NCI-H1092 treated with DMSO at 0.1 percent for 48 hours (cell line): ENCODE measurements around the gene NEURL3.
A peak's percentile ranks its signal among the peaks of the same experiment; 100 is the strongest.
"Not testable (repeated sequence)": the region's sequence is repeated elsewhere in the genome, so short reads cannot be mapped to it uniquely, and the experiment has no call there.

Experiments used
- DNase-seq: peaks from one replicate; lab custom pipeline; 2025; lab: John Stamatoyannopoulos, UW

The NEURL3 gene

DNA sequence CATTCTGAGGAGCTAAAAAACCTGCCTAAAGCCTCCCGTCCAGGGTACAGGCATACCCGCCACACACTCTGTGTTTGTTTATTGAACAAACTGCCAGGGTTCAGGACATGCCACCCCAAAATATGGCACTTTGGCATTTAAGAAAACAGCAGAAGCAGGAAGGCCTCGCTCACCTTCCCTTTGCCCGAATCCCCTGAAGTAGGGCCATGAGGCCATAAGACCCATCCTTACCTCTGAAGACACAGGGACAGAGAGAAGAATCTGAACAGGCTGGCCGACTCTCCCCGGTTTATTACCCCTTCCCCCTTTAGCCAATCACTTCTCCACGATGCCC lies 1.7 kb upstream of the NEURL3 start:
- DNase-seq: no peak

DNA sequence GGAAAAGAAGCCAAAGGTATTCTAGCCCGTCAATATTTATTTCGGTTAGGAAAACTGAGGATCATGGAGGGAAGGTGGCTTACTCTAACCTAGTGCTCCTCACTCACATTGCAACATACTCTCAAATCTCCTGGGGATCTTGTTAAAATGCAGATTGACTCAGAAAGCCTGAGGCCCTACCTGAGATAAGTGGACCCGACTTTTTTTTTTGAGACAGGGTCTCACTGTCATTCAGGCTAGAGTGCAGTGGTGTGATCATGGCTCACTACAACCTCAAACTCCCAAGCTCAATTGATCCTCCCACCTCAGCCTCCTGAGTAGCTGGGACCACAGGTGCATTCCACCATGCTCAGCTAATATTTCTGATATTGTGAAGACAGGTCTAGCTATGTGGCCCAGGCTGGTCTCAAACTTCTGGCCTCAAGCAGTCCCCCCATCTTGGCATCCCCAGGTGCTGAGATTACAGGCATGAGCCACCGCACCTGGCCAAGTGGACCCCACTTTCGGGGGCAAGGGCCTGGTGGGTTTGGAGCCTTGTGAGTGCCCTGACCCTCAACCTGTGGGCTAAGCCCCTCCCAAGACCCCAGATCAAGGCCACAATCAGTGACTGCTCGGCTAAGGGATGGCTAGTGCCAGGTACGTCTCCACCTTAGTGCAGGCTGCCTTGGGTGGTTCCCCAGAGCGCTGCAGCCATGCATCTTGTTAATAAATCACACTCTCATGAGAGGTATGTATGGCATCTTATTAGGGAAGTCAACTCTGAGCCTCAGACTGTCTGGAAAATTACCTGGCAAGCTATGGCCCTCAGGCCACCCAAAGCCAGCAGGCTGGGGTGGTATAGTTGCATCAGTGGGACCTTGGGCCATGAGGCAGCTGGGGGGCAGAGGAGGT lies 1.1 kb upstream of the NEURL3 start:
- DNase-seq: no peak

DNA sequence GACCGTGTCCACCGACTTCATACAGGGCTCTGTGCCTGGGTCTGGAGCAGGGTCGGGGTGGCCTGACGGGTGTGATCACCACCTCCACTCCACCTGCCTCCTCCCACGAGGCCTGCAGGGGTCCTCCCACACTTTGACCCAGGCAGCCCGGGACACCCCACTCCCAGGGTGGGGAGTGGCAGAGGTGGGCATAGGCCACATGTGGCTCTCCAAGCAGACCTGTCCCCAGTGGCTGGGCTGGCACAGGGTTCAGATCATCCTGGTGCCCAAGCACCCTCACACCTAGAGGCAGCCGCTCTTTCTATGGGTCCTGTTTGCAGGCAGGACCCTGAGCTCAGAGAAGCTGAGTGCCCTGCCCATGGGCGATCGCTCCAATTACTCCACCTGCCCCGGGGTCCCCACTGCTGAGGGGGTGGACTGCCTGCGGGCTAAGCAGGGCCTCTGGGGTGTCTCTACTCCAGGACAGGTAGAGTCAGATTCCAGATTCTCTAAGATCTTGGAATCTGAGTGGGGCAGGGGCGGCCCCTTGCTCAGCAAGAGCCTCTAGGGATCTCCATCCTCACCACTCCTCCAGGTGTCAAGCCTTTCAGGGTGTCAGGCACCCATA lies 1.4 kb downstream of the NEURL3 start:
- DNase-seq: no peak

GRCh38 chr2:96502891-96503636 lies 2.1 kb downstream of the NEURL3 start:
- no peak for DNase-seq

GRCh38 chr2:96501886-96502810 lies 3.0 kb downstream of the NEURL3 start:
- DNase-seq: no peak

- DNase-seq: no peak
Measured at GRCh38 chr2:96501471-96501874, 3.7 kb downstream of the NEURL3 start.

- no peak for DNase-seq
Measured at GRCh38 chr2:96500385-96501066, 4.6 kb downstream of the NEURL3 start.

- no peak for DNase-seq
Measured at GRCh38 chr2:96499061-96499960, 5.8 kb downstream of the NEURL3 start.

DNA sequence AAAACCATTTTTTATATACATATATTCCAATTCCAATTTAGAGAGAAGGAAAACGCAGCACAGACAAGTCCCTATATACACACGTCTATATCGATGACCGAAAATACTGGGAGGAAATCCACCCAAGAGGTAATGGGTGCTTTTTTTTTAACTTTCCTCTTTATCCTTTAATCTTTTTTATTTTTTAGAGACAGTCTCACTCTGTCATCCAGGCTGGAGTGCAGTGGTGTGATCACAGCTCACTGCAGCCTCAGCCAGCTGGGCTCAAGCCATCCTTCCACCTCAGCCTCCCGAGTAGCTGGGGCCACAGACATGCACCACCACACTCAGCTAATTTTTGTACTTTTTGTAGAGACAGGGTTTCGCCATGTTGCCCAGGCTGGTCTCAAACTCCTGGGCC lies 6.5 kb downstream of the NEURL3 start:
- not testable (repeated sequence) for DNase-seq

DNA sequence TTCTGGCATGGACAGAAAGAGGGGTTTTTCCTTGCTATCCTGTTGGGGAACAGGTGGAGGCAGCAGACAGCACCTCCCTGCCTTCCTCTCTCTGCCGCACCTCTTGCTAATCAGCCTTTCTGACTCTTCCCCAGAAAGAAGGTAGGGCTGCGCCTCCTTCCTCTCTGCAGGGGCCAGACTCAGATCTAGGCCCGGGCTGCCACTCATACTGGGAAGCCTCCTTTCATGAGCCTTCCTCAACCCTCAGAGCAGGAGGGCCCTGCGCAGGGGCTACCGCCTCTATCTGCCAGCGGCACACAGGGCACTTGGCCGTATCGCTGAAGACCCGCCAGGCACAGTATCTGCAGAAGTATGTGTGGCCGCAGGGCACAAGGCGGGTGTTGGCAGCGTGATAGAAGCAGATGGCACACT lies 7.1 kb downstream of the NEURL3 start:
- DNase-seq: peak; percentile 2

GRCh38 chr2:96495982-96496629 lies 9.1 kb downstream of the NEURL3 start:
- no peak for DNase-seq

DNA sequence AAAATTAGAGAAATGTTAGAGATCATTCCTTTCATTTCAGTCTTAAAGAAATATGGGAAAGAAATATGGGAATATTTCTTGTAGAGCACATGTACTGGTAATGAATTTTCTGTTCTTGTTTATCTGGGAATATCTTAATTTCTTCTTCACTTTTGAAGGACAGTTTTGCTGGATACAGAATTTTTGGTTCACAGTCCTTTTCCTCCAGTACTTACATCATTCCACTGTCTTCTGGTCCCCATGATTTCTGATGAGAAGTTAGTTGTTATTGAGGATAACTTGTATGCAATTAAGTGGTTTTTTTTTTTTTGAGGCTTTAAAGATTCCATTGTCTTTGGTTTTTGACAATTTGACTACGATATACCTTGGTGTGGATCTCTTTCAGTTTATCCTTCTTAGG lies 11.0 kb downstream of the NEURL3 start:
- no peak for DNase-seq

DNA sequence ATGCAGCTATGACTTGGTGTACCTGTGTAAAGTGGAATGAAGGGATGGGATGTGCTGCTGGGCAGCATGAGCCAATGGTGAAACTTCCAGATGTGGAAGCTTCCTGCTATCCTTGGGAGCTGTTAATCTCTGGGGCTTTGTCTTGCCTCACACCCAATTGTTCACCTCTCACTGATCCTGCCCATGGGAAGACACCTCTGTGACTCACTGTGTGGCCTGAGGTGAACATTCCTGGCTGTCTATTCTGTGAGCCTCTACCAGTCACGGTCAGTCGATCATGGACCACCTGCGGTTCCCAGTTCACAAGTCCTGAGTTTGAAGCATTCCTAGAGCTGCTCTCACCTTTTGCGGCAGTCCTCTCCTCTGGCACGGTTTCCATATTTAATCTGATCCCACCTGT lies 12.1 kb downstream of the NEURL3 start:
- no peak for DNase-seq

DNA sequence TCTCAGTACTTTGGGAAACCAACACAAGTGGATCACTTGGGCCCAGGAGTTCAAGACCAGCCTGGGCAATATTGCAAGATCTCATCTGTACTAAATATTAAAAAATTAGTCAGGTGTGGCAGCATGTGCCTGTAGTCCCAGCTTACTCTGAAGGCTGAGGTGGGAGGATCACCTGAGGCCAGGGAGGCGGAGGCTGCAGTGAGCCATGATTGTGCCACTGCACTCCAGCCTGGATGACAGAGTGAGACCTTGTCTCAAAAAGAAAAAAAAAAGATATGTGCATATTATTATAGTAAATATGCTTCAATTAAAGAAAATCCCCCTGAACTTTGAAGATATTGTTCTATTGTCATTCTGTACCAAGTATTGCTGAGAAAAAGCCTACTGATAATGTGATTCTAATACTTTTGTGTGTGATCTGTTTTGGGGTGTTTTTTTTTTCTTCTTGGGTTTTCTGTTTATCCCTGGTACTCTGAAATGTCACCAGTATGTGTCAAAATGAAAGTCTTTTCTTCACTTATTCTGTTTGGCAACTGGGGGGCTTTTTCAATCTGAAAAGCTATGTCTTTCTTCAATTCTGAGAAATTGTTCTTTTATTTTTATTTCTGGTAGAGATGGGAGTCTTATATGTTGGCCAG lies 13.2 kb downstream of the NEURL3 start:
- DNase-seq: no peak

- no peak for DNase-seq
Measured at GRCh38 chr2:96489663-96490062, 15.5 kb downstream of the NEURL3 start.

GRCh38 chr2:96489261-96489660 lies 15.9 kb downstream of the NEURL3 start:
- no peak for DNase-seq

DNA sequence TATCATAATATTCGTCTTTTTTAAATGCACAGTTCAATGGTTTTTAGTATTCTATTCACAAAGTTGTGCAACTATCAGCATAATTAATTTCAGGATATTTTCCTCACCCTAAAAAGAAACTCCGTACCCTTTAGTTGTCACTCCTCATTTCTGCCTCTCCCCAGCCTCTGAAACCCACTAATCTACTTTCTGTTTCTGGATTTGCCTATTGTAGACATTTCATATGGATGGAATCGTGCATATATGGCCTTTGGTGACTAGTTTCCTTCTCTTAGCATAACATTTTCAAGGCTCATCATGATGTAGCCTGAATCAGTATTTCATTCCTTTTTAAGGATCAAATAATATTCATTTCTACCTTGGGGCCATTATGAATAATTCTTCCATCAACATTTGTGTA lies 18.5 kb downstream of the NEURL3 start:
- DNase-seq: no peak

DNA sequence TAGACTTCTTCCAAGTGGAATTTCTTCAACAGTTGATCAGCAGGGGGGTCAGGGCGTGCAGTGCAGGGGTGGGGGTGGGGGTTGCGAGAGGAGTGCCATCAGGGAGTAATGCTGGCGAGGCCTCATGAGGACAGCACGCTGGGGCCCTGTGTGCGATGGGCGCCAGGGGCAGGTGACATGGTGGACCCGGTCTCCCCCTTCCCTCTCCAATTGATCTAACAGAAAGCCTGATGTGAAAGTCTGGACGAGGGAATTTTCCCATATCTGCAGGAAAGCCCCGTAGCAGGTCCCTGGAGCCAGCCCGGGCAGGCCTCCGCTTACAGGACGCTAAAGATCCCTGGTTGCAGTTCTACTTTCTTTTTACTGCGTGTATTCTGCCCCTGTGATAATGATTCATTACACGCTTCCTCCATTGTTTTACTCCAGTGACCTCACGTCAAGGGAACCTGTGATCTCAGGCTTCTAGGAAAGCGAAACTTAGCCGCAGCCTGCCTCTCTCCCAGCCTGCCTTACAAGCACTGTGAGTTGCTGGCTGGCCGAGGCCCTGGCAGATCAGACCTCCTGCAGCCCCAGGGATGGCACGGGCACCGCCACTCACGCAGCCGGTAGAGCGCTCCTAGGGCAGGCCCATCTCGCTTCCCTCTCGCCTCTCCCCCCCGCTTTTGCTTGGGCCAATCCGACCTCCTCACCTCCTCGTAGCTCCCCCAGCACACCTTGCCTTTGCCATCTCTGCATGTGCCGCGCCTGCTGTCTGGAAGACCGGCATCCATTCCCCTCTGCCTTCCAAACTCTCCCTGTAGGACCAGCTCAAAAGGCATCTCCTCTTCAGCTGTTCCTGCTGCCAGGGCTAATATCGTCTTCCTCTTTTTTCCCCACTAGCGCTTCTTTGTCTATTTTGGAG lies 19.2 kb downstream of the NEURL3 start:
- peak; percentile 28 for DNase-seq
